RWPE2 (cell line): ENCODE data around the gene ZEB2.
A peak's percentile ranks its signal among the peaks of the same experiment; 100 is the strongest.

Experiments used
- ATAC-seq: fragments of 200-7000 bp; cut with Tn5 transposase; 3 replicates; pipeline ENCODE4 v1.9.1; 2021; ENCODE audit warnings: low read depth
- DNase-seq: peaks from one replicate; pipeline ENCODE4 v3.0.0-alpha.2; 2020; ENCODE audit warnings: low spot score
- H3K27ac ChIP-seq: fragments of 450-650 bp; 2 replicates; pipeline ENCODE4 v1.5.1; 2017; ENCODE audit warnings: mild to moderate bottlenecking; ENCODE audit not compliant: poor library complexity, severe bottlenecking
- H3K27me3 ChIP-seq: fragments of 250-450 bp; sonication (Bioruptor Pico); 2 replicates; pipeline ENCODE4 v1.5.1; 2021; ENCODE audit warnings: mild to moderate bottlenecking, moderate library complexity; ENCODE audit not compliant: insufficient read depth, poor library complexity, severe bottlenecking
- H3K36me3 ChIP-seq: fragments of 250-450 bp; sonication (Bioruptor Pico); 2 replicates; pipeline ENCODE4 v1.5.1; 2020; ENCODE audit warnings: low read depth, mild to moderate bottlenecking, moderate library complexity
- H3K4me1 ChIP-seq: fragments of 250-450 bp; sonication (Bioruptor Pico); 2 replicates; pipeline ENCODE4 v1.5.1; 2021; ENCODE audit warnings: mild to moderate bottlenecking, moderate library complexity; ENCODE audit not compliant: insufficient read depth, poor library complexity, severe bottlenecking
- H3K4me3 ChIP-seq: fragments of 250-450 bp; sonication (Bioruptor Pico); 2 replicates; pipeline ENCODE4 v1.5.1; 2021; ENCODE audit warnings: mild to moderate bottlenecking, moderate library complexity; ENCODE audit not compliant: severe bottlenecking
- H3K9me3 ChIP-seq: fragments of 250-450 bp; sonication (Bioruptor Pico); 2 replicates; pipeline ENCODE4 v1.5.1; 2021; ENCODE audit warnings: mild to moderate bottlenecking, moderate library complexity; ENCODE audit not compliant: severe bottlenecking
- TF ChIP-seq, protein P1 (sequence below): fragments of 450-650 bp; IDR thresholded peaks from one replicate; pipeline ENCODE4 v1.5.1; 2017; ENCODE audit warnings: mild to moderate bottlenecking, moderate library complexity; ENCODE audit not compliant: poor library complexity, severe bottlenecking

ZEB2 gene

GRCh38 chr2:144357623-144358373 lies 162.1 kb downstream of the ZEB2 start:
- no peaks in the 10 kb centered on the region for H3K27me3 ChIP-seq
- H3K27ac ChIP-seq = peak overlapping the region; percentile 70
- no peaks in the 10 kb centered on the region for H3K36me3 ChIP-seq
- no peak overlapping the region for H3K4me3 ChIP-seq
- peaks cover 18% of the 10 kb centered on the region for H3K4me1 ChIP-seq
- no peak for DNase-seq
- no peaks in the 10 kb centered on the region for H3K9me3 ChIP-seq
- TF ChIP-seq, protein P1, sequence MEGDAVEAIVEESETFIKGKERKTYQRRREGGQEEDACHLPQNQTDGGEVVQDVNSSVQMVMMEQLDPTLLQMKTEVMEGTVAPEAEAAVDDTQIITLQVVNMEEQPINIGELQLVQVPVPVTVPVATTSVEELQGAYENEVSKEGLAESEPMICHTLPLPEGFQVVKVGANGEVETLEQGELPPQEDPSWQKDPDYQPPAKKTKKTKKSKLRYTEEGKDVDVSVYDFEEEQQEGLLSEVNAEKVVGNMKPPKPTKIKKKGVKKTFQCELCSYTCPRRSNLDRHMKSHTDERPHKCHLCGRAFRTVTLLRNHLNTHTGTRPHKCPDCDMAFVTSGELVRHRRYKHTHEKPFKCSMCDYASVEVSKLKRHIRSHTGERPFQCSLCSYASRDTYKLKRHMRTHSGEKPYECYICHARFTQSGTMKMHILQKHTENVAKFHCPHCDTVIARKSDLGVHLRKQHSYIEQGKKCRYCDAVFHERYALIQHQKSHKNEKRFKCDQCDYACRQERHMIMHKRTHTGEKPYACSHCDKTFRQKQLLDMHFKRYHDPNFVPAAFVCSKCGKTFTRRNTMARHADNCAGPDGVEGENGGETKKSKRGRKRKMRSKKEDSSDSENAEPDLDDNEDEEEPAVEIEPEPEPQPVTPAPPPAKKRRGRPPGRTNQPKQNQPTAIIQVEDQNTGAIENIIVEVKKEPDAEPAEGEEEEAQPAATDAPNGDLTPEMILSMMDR = no peak
- peak; percentile 99 for ATAC-seq

GRCh38 chr2:144356402-144356801 lies 163.5 kb downstream of the ZEB2 start:
- TF ChIP-seq, protein P1 = no peak
- no peak overlapping the region for H3K27ac ChIP-seq
- no peak for ATAC-seq
- no peak for DNase-seq
- no peaks in the 10 kb centered on the region for H3K27me3 ChIP-seq
- H3K9me3 ChIP-seq = no peaks in the 10 kb centered on the region
- H3K4me1 ChIP-seq = peaks cover 18% of the 10 kb centered on the region
- no peaks in the 10 kb centered on the region for H3K36me3 ChIP-seq
- no peak overlapping the region for H3K4me3 ChIP-seq

DNA sequence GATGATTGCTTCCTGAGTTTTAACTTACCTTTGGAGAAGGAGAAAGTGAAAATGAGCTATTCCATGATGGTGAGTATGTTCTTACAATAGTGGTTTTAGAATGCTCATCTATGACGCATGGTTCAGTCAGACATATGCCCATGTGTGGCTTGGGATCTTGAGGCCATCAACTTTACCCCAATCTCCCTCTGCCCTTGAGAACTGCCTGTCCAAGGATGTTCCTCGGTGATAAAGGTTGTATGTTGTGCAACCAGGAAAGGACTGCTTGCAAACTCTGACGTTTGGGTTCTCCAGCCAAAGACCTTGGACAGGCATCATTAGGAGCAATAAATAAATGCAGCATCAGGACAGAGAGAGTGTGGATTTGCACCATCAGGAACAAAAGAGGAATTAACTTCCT lies 165.0 kb downstream of the ZEB2 start:
- TF ChIP-seq, protein P1 = no peak
- Histone ChIP-seq H3K9me3 (no peaks in the 10 kb centered on the region), H3K4me3 (no peak overlapping the region), H3K4me1 (peaks cover 18% of the 10 kb centered on the region), H3K36me3 (no peaks in the 10 kb centered on the region), H3K27ac (no peak overlapping the region), H3K27me3 (no peaks in the 10 kb centered on the region)
- DNase-seq = no peak
- ATAC-seq = no peak

DNA sequence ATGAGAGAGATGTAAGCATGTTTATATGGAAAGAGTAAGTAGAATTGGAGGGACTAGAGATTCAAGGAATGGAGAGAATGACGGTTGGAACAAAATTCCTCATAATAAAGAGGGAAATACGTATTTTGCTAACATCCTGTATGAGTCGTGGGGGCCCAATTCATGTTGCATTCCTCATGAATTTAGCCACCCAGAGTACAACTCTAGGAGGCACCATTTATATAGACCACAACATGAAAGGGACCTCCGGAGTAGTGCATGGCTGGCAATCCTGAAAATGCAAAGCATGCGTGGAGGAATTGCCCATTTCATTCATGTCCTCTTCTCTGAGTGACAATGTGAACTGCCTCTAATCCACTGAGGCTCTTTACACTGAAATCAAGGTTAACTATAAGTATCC lies 168.2 kb downstream of the ZEB2 start:
- ATAC-seq (no peak), DNase-seq (no peak)
- Histone ChIP-seq H3K27me3 (no peaks in the 10 kb centered on the region), H3K36me3 (no peaks in the 10 kb centered on the region), H3K27ac (no peak overlapping the region), H3K9me3 (no peaks in the 10 kb centered on the region), H3K4me3 (no peak overlapping the region), H3K4me1 (no peaks in the 10 kb centered on the region)
- TF ChIP-seq, protein P1 = no peak

- DNase-seq (no peak), ATAC-seq (no peak)
- H3K4me3 ChIP-seq = no peak overlapping the region
- TF ChIP-seq, protein P1 = no peak
- no peaks in the 10 kb centered on the region for H3K4me1 ChIP-seq
- H3K9me3 ChIP-seq = no peaks in the 10 kb centered on the region
- H3K36me3 ChIP-seq = no peaks in the 10 kb centered on the region
- no peak overlapping the region for H3K27ac ChIP-seq
- H3K27me3 ChIP-seq = no peaks in the 10 kb centered on the region
These were observed 169.6 kb downstream of the ZEB2 start for GRCh38 chr2:144350151-144350802.
